GM23338 (cell line): ENCODE data around the gene POLR1A. TPM values are rescaled to one million over a fixed set of nuclear protein-coding genes. Genes with fewer than 3 reads are reported as not detected.

Experiments used
- ATAC-seq: fragments of 200-7000 bp; cut with Tn5 transposase; 3 replicates; pipeline ENCODE4 v1.9.1; 2020
- DNase-seq: peaks from one replicate; pipeline ENCODE4 v3.0.0-alpha.2; 2015; ENCODE audit warnings: low spot score
- H2AFZ ChIP-seq: fragments of 200-600 bp; sonication (generic); 2 replicates; pipeline ENCODE4 v1.8.0; 2016; ENCODE audit warnings: antibody characterized with exemption, mild to moderate bottlenecking, moderate library complexity
- H3F3A ChIP-seq: fragments of 200-600 bp; sonication (generic); replicated peaks from 2 replicates; pipeline ENCODE4 v1.8.0; 2017; ENCODE audit warnings: antibody characterized with exemption, mixed run types, low read depth
- H3K27ac ChIP-seq: fragments of 200-600 bp; sonication (generic); 2 replicates; pipeline ENCODE4 v1.6.1; 2016; ENCODE audit warnings: low read depth
- H3K27me3 ChIP-seq: fragments of 200-600 bp; sonication (generic); 2 replicates; pipeline ENCODE4 v1.8.0; 2016; ENCODE audit warnings: mild to moderate bottlenecking, mixed run types, moderate library complexity; ENCODE audit not compliant: insufficient read depth
- H3K36me3 ChIP-seq: fragments of 200-600 bp; sonication (generic); 2 replicates; pipeline ENCODE4 v1.8.0; 2016; ENCODE audit warnings: mild to moderate bottlenecking; ENCODE audit not compliant: insufficient read depth
- H3K4me1 ChIP-seq: fragments of 200-600 bp; sonication (generic); 2 replicates; pipeline ENCODE4 v1.8.0; 2016; ENCODE audit warnings: mild to moderate bottlenecking, moderate library complexity; ENCODE audit not compliant: insufficient read depth
- H3K4me2 ChIP-seq: fragments of 200-600 bp; sonication (generic); 2 replicates; pipeline ENCODE4 v1.7.1; 2017; ENCODE audit warnings: mixed run types
- H3K4me3 ChIP-seq: fragments of 200-600 bp; sonication (generic); 2 replicates; pipeline ENCODE4 v1.6.1; 2016; ENCODE audit warnings: mixed run types
- H3K79me2 ChIP-seq: fragments of 200-600 bp; sonication (generic); replicated peaks from 2 replicates; pipeline ENCODE4 v1.8.0; 2017; ENCODE audit warnings: mild to moderate bottlenecking; ENCODE audit not compliant: insufficient read depth
- H3K9me2 ChIP-seq: fragments of 200-600 bp; sonication (generic); 2 replicates; pipeline ENCODE4 v1.8.0; 2017; ENCODE audit not compliant: insufficient read depth
- H4K20me1 ChIP-seq: fragments of 200-600 bp; sonication (generic); replicated peaks from 2 replicates; pipeline ENCODE4 v1.8.0; 2017; ENCODE audit warnings: mild to moderate bottlenecking; ENCODE audit not compliant: insufficient read depth
- H3K27ac Mint-ChIP-seq: 2 replicates; pipeline ENCODE4 v1.8.0; 2020; ENCODE audit warnings: inconsistent platforms, mild to moderate bottlenecking, moderate library complexity, mixed read lengths
- H3K27me3 Mint-ChIP-seq: 3 replicates; pipeline ENCODE4 v1.8.0; 2022; ENCODE audit warnings: low read depth, mild to moderate bottlenecking, moderate library complexity, mixed read lengths, inconsistent platforms; ENCODE audit not compliant: insufficient read depth, poor library complexity
- H3K36me3 Mint-ChIP-seq: 3 replicates; pipeline ENCODE4 v1.8.0; 2021; ENCODE audit warnings: low read depth, mild to moderate bottlenecking, inconsistent platforms, moderate library complexity, mixed read lengths
- H3K4me1 Mint-ChIP-seq: 3 replicates; pipeline ENCODE4 v1.8.0; 2020; ENCODE audit warnings: mild to moderate bottlenecking, inconsistent platforms, mixed read lengths
- H3K4me3 Mint-ChIP-seq: 3 replicates; pipeline ENCODE4 v1.8.0; 2021; ENCODE audit warnings: moderate library complexity, mild to moderate bottlenecking, inconsistent platforms, mixed read lengths
- H3K9me3 Mint-ChIP-seq: 3 replicates; pipeline ENCODE4 v1.8.0; 2020; ENCODE audit warnings: moderate library complexity, mild to moderate bottlenecking, inconsistent platforms, mixed read lengths
- CREB1 ChIP-seq: fragments of 250-450 bp; sonication (Bioruptor Pico); IDR thresholded peaks from 2 replicates; pipeline ENCODE4 v1.5.0; 2020; ENCODE audit warnings: low read depth, mild to moderate bottlenecking, moderate library complexity
- CTCF ChIP-seq, 2 experiments: fragments of 200-600 bp in 1 of 2; sonication (generic) in 1 of 2; conservative IDR thresholded peaks; 2 replicates each; pipeline versions ENCODE4 v1.5.1 to v1.6.1; 2016 to 2017; ENCODE audit warnings: antibody characterized with exemption in 2 of 2, low read depth in 2 of 2, mild to moderate bottlenecking in 2 of 2, moderate library complexity in 1 of 2
- ETS1 ChIP-seq: IDR thresholded peaks from 2 replicates; pipeline ENCODE4 v1.6.1; 2016; ENCODE audit warnings: antibody characterized with exemption
- EZH2 ChIP-seq: fragments of 200-600 bp; sonication (generic); IDR thresholded peaks from one replicate; pipeline ENCODE4 v1.8.0; 2017; ENCODE audit warnings: antibody characterized with exemption, mild to moderate bottlenecking, low read depth; ENCODE audit not compliant: unreplicated experiment
- EZH2phosphoT487 ChIP-seq: fragments of 200-600 bp; sonication (generic); IDR thresholded peaks from one replicate; pipeline ENCODE4 v1.8.1; 2018; ENCODE audit warnings: antibody characterized with exemption; ENCODE audit not compliant: unreplicated experiment
- JUNB ChIP-seq: IDR thresholded peaks from one replicate; pipeline ENCODE4 v1.6.1; 2016; ENCODE audit warnings: antibody characterized with exemption; ENCODE audit not compliant: unreplicated experiment
- NANOG ChIP-seq: IDR thresholded peaks from 2 replicates; pipeline ENCODE4 v1.6.1; 2016; ENCODE audit warnings: antibody characterized with exemption, borderline replicate concordance
- POLR2AphosphoS5 ChIP-seq: IDR thresholded peaks from 2 replicates; pipeline ENCODE4 v1.6.1; 2016; ENCODE audit warnings: antibody characterized with exemption, low read depth
- REST ChIP-seq: IDR thresholded peaks from one replicate; pipeline ENCODE4 v1.6.1; 2018; ENCODE audit warnings: antibody characterized with exemption; ENCODE audit not compliant: unreplicated experiment
- STAT1 ChIP-seq: IDR thresholded peaks from one replicate; pipeline ENCODE4 v1.6.1; 2016; ENCODE audit warnings: antibody characterized with exemption; ENCODE audit not compliant: unreplicated experiment
- ZNF114 ChIP-seq: fragments of 250-450 bp; sonication (Bioruptor Pico); IDR thresholded peaks from 2 replicates; pipeline ENCODE4 v1.5.0; 2020; ENCODE audit warnings: mild to moderate bottlenecking, moderate library complexity
- ZNF331 ChIP-seq: fragments of 250-450 bp; sonication (Bioruptor Pico); IDR thresholded peaks from 2 replicates; pipeline ENCODE4 v1.5.0; 2020; ENCODE audit warnings: low read depth, mild to moderate bottlenecking, moderate library complexity
- ZNF462 ChIP-seq: fragments of 250-450 bp; sonication (Bioruptor Pico); IDR thresholded peaks from 2 replicates; pipeline ENCODE4 v1.5.0; 2020; ENCODE audit warnings: mild to moderate bottlenecking, moderate library complexity
- polyA plus RNA-seq: library from polyadenylated mRNA; unstranded; fragments of >200 nt; fragmentation: Nextera tagmentation; extraction: Ambion mirVana; gene quantifications from 2 replicates; pipeline ENCODE4 v1.2.1, GENCODE V29; 2016
- total RNA-seq: library from RNA; depleted of rRNA; stranded (reverse); fragments of >200 nt; shearing (Covaris generic); gene quantifications from 2 replicates; pipeline ENCODE4 v1.2.3, GENCODE V29; 2014

The POLR1A gene
- total and polyA plus RNA-seq, 2 experiments from 2014 or later: 13.8 to 43.2 TPM

GRCh38 chr2:85987266-85988174 is 118.2 kb downstream of the POLR1A start:
- Histone ChIP-seq H3K27ac (no peak overlapping the region), H3K4me1 (no peaks in the 10 kb centered on the region), H3K27me3 (no peaks in the 10 kb centered on the region), H3K79me2 (no peaks in the 10 kb centered on the region), H3K36me3 (no peaks in the 10 kb centered on the region), H3K9me2 (no peaks in the 10 kb centered on the region), H3K4me2 (no peak overlapping the region), H3K4me3 (no peak overlapping the region), H3F3A (no peaks in the 10 kb centered on the region), H4K20me1 (no peaks in the 10 kb centered on the region), H2AFZ (0 out of 2 replicates have a peak overlapping the region, but pooled peaks have one; percentile 12)
- ATAC-seq: no peak
- no peak for DNase-seq
- no peak overlapping the region for H3K27ac Mint-ChIP-seq
- no peak overlapping the region for H3K4me3 Mint-ChIP-seq
- TF ChIP-seq POLR2AphosphoS5 (no peak), EZH2phosphoT487 (no peak), CTCF (conservative IDR thresholded peaks at IDR 0.05; ENCODE audit: low read depth in 2 of 2) (no peak), ETS1 (no peak), ZNF114 (CRISPR knock-in tag) (no peak), REST (no peak), ZNF331 (CRISPR knock-in tag) (no peak), STAT1 (no peak), EZH2 (no peak), NANOG (no peak), ZNF462 (CRISPR knock-in tag) (no peak), JUNB (no peak), CREB1 (no peak)
- no peaks in the 10 kb centered on the region; the same call in 2 of the 3 replicates for H3K36me3 Mint-ChIP-seq
- H3K27me3 Mint-ChIP-seq: no peaks in the 10 kb centered on the region
- H3K9me3 Mint-ChIP-seq: no peaks in the 10 kb centered on the region; the same call in 2 of the 3 replicates
- no peaks in the 10 kb centered on the region for H3K4me1 Mint-ChIP-seq
